ENCODE measurements around the gene ISY1.

ISY1 gene

DNA sequence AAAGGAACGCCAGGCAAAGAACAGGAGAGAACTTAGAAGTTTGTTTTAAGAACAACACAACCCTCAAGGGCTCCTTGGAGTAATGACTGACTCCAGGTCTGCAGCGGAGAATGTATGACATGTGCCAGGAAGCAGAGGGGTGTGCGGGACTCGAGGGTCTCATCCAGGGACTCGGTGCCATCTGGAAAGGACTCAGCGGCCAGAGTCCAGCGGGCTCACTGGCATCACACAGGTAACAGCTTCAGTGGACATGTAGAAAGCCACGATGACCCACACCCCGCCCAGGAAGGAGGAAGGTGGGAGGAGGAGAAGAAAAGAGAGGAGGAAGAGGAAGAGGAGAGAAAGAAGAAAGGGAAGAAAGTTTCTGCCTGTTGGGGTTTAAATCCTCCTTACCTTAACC is 78.8 kb downstream of the ISY1 start:
- Histone ChIP-seq H3K9ac (ENCODE audit: low read length) (no peak overlapping the region), H3K27me3 (ENCODE audit: control insufficient read depth, insufficient read depth, low read length) (no peaks in the 10 kb centered on the region), H3K4me1 (ENCODE audit: control insufficient read depth, insufficient read depth, low read length) (no peaks in the 10 kb centered on the region), H3K27ac (ENCODE audit: low read depth, low read length) (no peak overlapping the region), H3K36me3 (ENCODE audit: control insufficient read depth, insufficient read depth, low read length) (no peaks in the 10 kb centered on the region), H3K4me3 (ENCODE audit: low read depth, low read length) (no peak overlapping the region), H3K9me3 (ENCODE audit: control insufficient read depth, insufficient read depth, low read depth, low read length) (no peaks in the 10 kb centered on the region)

GRCh38 chr3:129081503-129081902 is 79.4 kb downstream of the ISY1 start:
- Histone ChIP-seq H3K4me3 (ENCODE audit: low read depth, low read length) (no peak overlapping the region), H3K27me3 (ENCODE audit: control insufficient read depth, insufficient read depth, low read length) (no peaks in the 10 kb centered on the region), H3K9ac (ENCODE audit: low read length) (no peak overlapping the region), H3K4me1 (ENCODE audit: control insufficient read depth, insufficient read depth, low read length) (no peaks in the 10 kb centered on the region), H3K27ac (ENCODE audit: low read depth, low read length) (no peak overlapping the region), H3K9me3 (ENCODE audit: control insufficient read depth, insufficient read depth, low read depth, low read length) (no peaks in the 10 kb centered on the region), H3K36me3 (ENCODE audit: control insufficient read depth, insufficient read depth, low read length) (no peaks in the 10 kb centered on the region)

GRCh38 chr3:129078510-129078909 is 82.4 kb downstream of the ISY1 start:
- Histone ChIP-seq H3K9me3 (ENCODE audit: control insufficient read depth, insufficient read depth, low read depth, low read length) (no peaks in the 10 kb centered on the region), H3K36me3 (ENCODE audit: control insufficient read depth, insufficient read depth, low read length) (no peaks in the 10 kb centered on the region), H3K27ac (ENCODE audit: low read depth, low read length) (no peak overlapping the region), H3K4me3 (ENCODE audit: low read depth, low read length) (no peak overlapping the region), H3K9ac (ENCODE audit: low read length) (no peak overlapping the region), H3K27me3 (ENCODE audit: control insufficient read depth, insufficient read depth, low read length) (no peaks in the 10 kb centered on the region), H3K4me1 (ENCODE audit: control insufficient read depth, insufficient read depth, low read length) (no peaks in the 10 kb centered on the region)
